Trophoblast cell (in vitro differentiated cells and primary cell): ENCODE data around the gene MAGI2.

Source experiments
- DNase-seq, 2 donors: peaks; one replicate each; pipeline ENCODE4 v3.0.0-alpha.2; 2016
- H2AFZ ChIP-seq: 2 replicates; pipeline ENCODE4 v1.6.1; 2013; ENCODE audit warnings: low read length, moderate library complexity, mild to moderate bottlenecking; ENCODE audit not compliant: insufficient read depth, poor library complexity
- H2AK5ac ChIP-seq: 2 replicates; pipeline ENCODE4 v1.6.1; 2013; ENCODE audit warnings: mild to moderate bottlenecking, low read length
- H2BK120ac ChIP-seq: 2 replicates; pipeline ENCODE4 v1.6.1; 2013; ENCODE audit warnings: low read length, mild to moderate bottlenecking, moderate library complexity; ENCODE audit not compliant: insufficient read depth, poor library complexity
- H2BK12ac ChIP-seq: 2 replicates; pipeline ENCODE4 v1.6.1; 2013; ENCODE audit warnings: mild to moderate bottlenecking, low read length, moderate library complexity
- H2BK5ac ChIP-seq: 2 replicates; pipeline ENCODE4 v1.6.1; 2013; ENCODE audit warnings: low read length, low read depth, moderate library complexity, mild to moderate bottlenecking; ENCODE audit not compliant: poor library complexity
- H3K14ac ChIP-seq: 2 replicates; pipeline ENCODE4 v1.6.1; 2013; ENCODE audit warnings: mild to moderate bottlenecking, low read length
- H3K18ac ChIP-seq: 2 replicates; pipeline ENCODE4 v1.6.1; 2013; ENCODE audit warnings: mild to moderate bottlenecking, low read length
- H3K23ac ChIP-seq: 2 replicates; pipeline ENCODE4 v1.6.1; 2013; ENCODE audit warnings: low read length
- H3K27ac ChIP-seq: 2 replicates; pipeline ENCODE4 v1.5.1; 2013; ENCODE audit warnings: low read depth, mild to moderate bottlenecking, inconsistent platforms, low read length, moderate library complexity
- H3K27me3 ChIP-seq: 2 replicates; pipeline ENCODE4 v1.6.1; 2013; ENCODE audit warnings: inconsistent platforms, mild to moderate bottlenecking, low read length, moderate library complexity; ENCODE audit not compliant: insufficient read depth
- H3K36me3 ChIP-seq, 2 experiments: 1 replicate in 1 of 2; 2 replicates in 1 of 2; pipeline ENCODE4 v1.6.1; 2013; ENCODE audit warnings: low read length in 2 of 2, mild to moderate bottlenecking in 2 of 2, moderate library complexity in 1 of 2; ENCODE audit not compliant: insufficient read depth in 2 of 2, control insufficient read depth in 1 of 2
- H3K4ac ChIP-seq: 2 replicates; pipeline ENCODE4 v1.6.1; 2013; ENCODE audit warnings: low read depth, mild to moderate bottlenecking, low read length, moderate library complexity
- H3K4me1 ChIP-seq, 2 experiments: 1 replicate in 1 of 2; 2 replicates in 1 of 2; pipeline ENCODE4 v1.6.1; 2013; ENCODE audit warnings: low read length in 2 of 2, mild to moderate bottlenecking in 2 of 2, moderate library complexity in 1 of 2; ENCODE audit not compliant: insufficient read depth in 2 of 2, control insufficient read depth in 1 of 2
- H3K4me2 ChIP-seq: 2 replicates; pipeline ENCODE4 v1.6.1; 2013; ENCODE audit warnings: inconsistent platforms, mild to moderate bottlenecking, low read length, moderate library complexity
- H3K4me3 ChIP-seq: 2 replicates; pipeline ENCODE4 v1.5.1; 2013; ENCODE audit warnings: mild to moderate bottlenecking, low read depth, low read length, inconsistent platforms
- H3K79me1 ChIP-seq: one replicate; pipeline ENCODE4 v1.6.1; 2013; ENCODE audit warnings: low read length
- H3K79me2 ChIP-seq: 2 replicates; pipeline ENCODE4 v1.6.1; 2013; ENCODE audit warnings: low read length, mild to moderate bottlenecking; ENCODE audit not compliant: control insufficient read depth, insufficient read depth, poor library complexity
- H3K9ac ChIP-seq: 2 replicates; pipeline ENCODE4 v1.6.1; 2013; ENCODE audit warnings: mild to moderate bottlenecking, low read length
- H3K9me3 ChIP-seq: 2 replicates; pipeline ENCODE4 v1.6.1; 2013; ENCODE audit warnings: low read depth, mild to moderate bottlenecking, control low read depth, inconsistent platforms, low read length; ENCODE audit not compliant: insufficient read depth
- H4K12ac ChIP-seq: 2 replicates; pipeline ENCODE4 v1.6.1; 2013; ENCODE audit warnings: low read depth, mild to moderate bottlenecking, low read length, moderate library complexity
- H4K8ac ChIP-seq: 2 replicates; pipeline ENCODE4 v1.6.1; 2013; ENCODE audit warnings: low read depth, mild to moderate bottlenecking, low read length, moderate library complexity
- H4K91ac ChIP-seq: one replicate; pipeline ENCODE4 v1.6.1; 2013; ENCODE audit warnings: low read depth, mild to moderate bottlenecking, low read length, moderate library complexity
- WGBS: extraction: QIAGEN DNeasy Blood & Tissue Kit; methylation state at CpG from one replicate; pipeline ENCODE4 v1.1.7; 2013; ENCODE audit warnings: missing lambda C conversion rate; ENCODE audit not compliant: insufficient read length, insufficient coverage; ENCODE audit errors: extremely low coverage; 5-methylcytosine and 5-hydroxymethylcytosine counted together

MAGI2 gene

GRCh38 chr7:78350391-78350790, 1103.1 kb downstream of the MAGI2 start:
- Histone ChIP-seq H3K14ac (no peak overlapping the region), H3K36me3 (no peaks in the 10 kb centered on the region), H3K27me3 (no peaks in the 10 kb centered on the region), H3K4me3 (no peak overlapping the region), H3K4me1 (no peaks in the 10 kb centered on the region), H3K27ac (no peak overlapping the region), H4K91ac (no peak overlapping the region), H3K23ac (no peak overlapping the region), H2BK12ac (no peak overlapping the region), H3K18ac (no peak overlapping the region), H3K79me2 (no peaks in the 10 kb centered on the region), H2AFZ (no peak overlapping the region), H4K8ac (no peak overlapping the region), H3K9me3 (no peaks in the 10 kb centered on the region), H2AK5ac (no peak overlapping the region), H2BK120ac (no peak overlapping the region), H4K12ac (no peak overlapping the region), H3K4me2 (no peak overlapping the region), H3K79me1 (no peaks in the 10 kb centered on the region), H3K4ac (no peak overlapping the region), H2BK5ac (no peak overlapping the region), H3K9ac (no peak overlapping the region)
- no CpG with 5 or more reads among the region's 1 CpG for WGBS
- peak; percentile 44 to 69 for DNase-seq

- H3K4me1 ChIP-seq, result no peaks in the 10 kb centered on the region
- no peak overlapping the region for H3K23ac ChIP-seq
These were observed 1106.6 kb downstream of the MAGI2 start for GRCh38 chr7:78346827-78347226.

GRCh38 chr7:78345979-78346378, 1107.5 kb downstream of the MAGI2 start:
- Histone ChIP-seq H3K23ac (no peak overlapping the region), H3K4ac (no peak overlapping the region), H3K9me3 (no peaks in the 10 kb centered on the region), H3K27ac (no peak overlapping the region), H4K91ac (no peak overlapping the region), H4K8ac (no peak overlapping the region), H3K79me1 (no peaks in the 10 kb centered on the region), H2AFZ (no peak overlapping the region), H2BK5ac (no peak overlapping the region), H3K9ac (no peak overlapping the region), H2BK12ac (no peak overlapping the region), H3K27me3 (no peaks in the 10 kb centered on the region), H3K79me2 (no peaks in the 10 kb centered on the region), H3K36me3 (no peaks in the 10 kb centered on the region), H3K4me3 (no peak overlapping the region), H3K14ac (no peak overlapping the region), H2AK5ac (no peak overlapping the region), H3K18ac (no peak overlapping the region), H2BK120ac (no peak overlapping the region), H3K4me1 (no peaks in the 10 kb centered on the region), H4K12ac (no peak overlapping the region), H3K4me2 (no peak overlapping the region)
- no CpG with 5 or more reads among the region's 3 CpGs for WGBS
- no peak for DNase-seq

More at GRCh38 chr7:78346827-78347226, 1106.6 kb downstream of the MAGI2 start:
- no peak overlapping the region for H2AK5ac ChIP-seq
- no peak overlapping the region for H4K12ac ChIP-seq
- H3K79me2 ChIP-seq, result no peaks in the 10 kb centered on the region
- H2BK12ac ChIP-seq, result no peak overlapping the region
- no peak overlapping the region for H3K4me2 ChIP-seq
- no peak overlapping the region for H4K91ac ChIP-seq
- WGBS, result no CpG with 5 or more reads among the region's 4 CpGs
- H3K4me3 ChIP-seq, result no peak overlapping the region
- H3K18ac ChIP-seq, result no peak overlapping the region
- no peak overlapping the region for H3K9ac ChIP-seq
- no peak overlapping the region for H2BK120ac ChIP-seq
- DNase-seq, result no peak
- H3K79me1 ChIP-seq, result no peaks in the 10 kb centered on the region
- H3K9me3 ChIP-seq, result no peaks in the 10 kb centered on the region
- no peak overlapping the region for H2AFZ ChIP-seq
- H2BK5ac ChIP-seq, result no peak overlapping the region
- no peak overlapping the region for H3K14ac ChIP-seq
- H3K27ac ChIP-seq, result no peak overlapping the region
- H3K36me3 ChIP-seq, result no peaks in the 10 kb centered on the region
- H3K27me3 ChIP-seq, result no peaks in the 10 kb centered on the region
- H4K8ac ChIP-seq, result no peak overlapping the region
- H3K4ac ChIP-seq, result no peak overlapping the region

GRCh38 chr7:78345293-78345911, 1108.1 kb downstream of the MAGI2 start:
- Histone ChIP-seq H4K12ac (no peak overlapping the region), H3K14ac (no peak overlapping the region), H3K9me3 (no peaks in the 10 kb centered on the region), H2BK5ac (no peak overlapping the region), H3K79me1 (no peaks in the 10 kb centered on the region), H3K4ac (no peak overlapping the region), H4K91ac (no peak overlapping the region), H3K4me2 (no peak overlapping the region), H2BK12ac (no peak overlapping the region), H3K9ac (no peak overlapping the region), H2AFZ (no peak overlapping the region), H2BK120ac (no peak overlapping the region), H3K27me3 (no peaks in the 10 kb centered on the region), H4K8ac (no peak overlapping the region), H3K79me2 (no peaks in the 10 kb centered on the region), H2AK5ac (no peak overlapping the region), H3K36me3 (no peaks in the 10 kb centered on the region), H3K4me1 (no peaks in the 10 kb centered on the region), H3K4me3 (no peak overlapping the region), H3K23ac (no peak overlapping the region), H3K18ac (no peak overlapping the region), H3K27ac (no peak overlapping the region)
- WGBS, result no CpG with 5 or more reads among the region's 14 CpGs
- no peak for DNase-seq
